VCaP (cell line): ENCODE results near the gene HDAC9.
A peak's percentile ranks its signal among the peaks of the same experiment; 100 is the strongest.

Source experiments
- H3K27ac ChIP-seq: fragments of 450-650 bp; 2 replicates; pipeline ENCODE4 v1.5.1; 2017
- TF ChIP-seq, protein P1 (sequence below): fragments of 450-650 bp; conservative IDR thresholded peaks from 2 replicates; pipeline ENCODE4 v1.5.1; 2017; ENCODE audit warnings: mild to moderate bottlenecking, moderate library complexity

Gene HDAC9

DNA sequence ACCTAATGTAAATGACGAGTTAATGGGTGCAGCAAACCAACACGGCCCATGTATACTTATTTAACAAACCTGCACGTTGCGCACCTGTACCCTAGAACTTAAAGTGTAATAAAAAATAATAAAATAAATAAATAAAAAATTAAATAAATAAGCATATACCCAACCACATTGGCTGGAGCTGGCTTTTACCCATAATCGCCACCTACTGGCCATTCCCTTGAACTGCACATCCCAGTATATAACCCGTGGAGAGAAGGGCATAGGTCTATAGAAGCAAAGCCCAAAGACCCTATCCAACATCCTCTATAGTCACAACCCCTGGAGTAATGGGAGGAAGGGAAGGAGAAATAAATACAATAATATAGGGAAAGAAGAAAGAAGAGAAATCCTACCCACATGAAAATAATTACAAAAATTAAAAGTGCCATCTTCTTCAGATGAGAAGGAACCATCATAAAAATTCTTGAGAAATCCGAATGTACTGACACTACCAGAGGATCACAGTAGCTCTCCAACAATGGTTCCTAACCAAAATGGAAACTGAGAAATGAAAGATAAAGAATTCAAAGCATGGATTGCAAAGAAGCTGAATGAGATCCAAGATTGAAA is 556.3 kb downstream of the HDAC9 start:
- TF ChIP-seq, protein P1, sequence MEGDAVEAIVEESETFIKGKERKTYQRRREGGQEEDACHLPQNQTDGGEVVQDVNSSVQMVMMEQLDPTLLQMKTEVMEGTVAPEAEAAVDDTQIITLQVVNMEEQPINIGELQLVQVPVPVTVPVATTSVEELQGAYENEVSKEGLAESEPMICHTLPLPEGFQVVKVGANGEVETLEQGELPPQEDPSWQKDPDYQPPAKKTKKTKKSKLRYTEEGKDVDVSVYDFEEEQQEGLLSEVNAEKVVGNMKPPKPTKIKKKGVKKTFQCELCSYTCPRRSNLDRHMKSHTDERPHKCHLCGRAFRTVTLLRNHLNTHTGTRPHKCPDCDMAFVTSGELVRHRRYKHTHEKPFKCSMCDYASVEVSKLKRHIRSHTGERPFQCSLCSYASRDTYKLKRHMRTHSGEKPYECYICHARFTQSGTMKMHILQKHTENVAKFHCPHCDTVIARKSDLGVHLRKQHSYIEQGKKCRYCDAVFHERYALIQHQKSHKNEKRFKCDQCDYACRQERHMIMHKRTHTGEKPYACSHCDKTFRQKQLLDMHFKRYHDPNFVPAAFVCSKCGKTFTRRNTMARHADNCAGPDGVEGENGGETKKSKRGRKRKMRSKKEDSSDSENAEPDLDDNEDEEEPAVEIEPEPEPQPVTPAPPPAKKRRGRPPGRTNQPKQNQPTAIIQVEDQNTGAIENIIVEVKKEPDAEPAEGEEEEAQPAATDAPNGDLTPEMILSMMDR = peak; percentile 80
- no peak overlapping the region for H3K27ac ChIP-seq
